Coronary artery (tissue), 2 donors: ENCODE results near the gene NHEJ1.
A peak's percentile ranks its signal among the peaks of the same experiment; 100 is the strongest.

Experiments
- DNase-seq: peaks from one replicate; pipeline ENCODE4 v3.0.0-alpha.2; 2017; ENCODE audit warnings: low spot score
- H3K27ac ChIP-seq, 2 donors: fragments of 200-600 bp; sonication (generic); one replicate each; pipeline ENCODE4 v1.5.1; 2016 to 2019
- H3K4me3 ChIP-seq: fragments of 200-600 bp; sonication (generic); 2 replicates; pipeline ENCODE4 v1.5.1; 2016; ENCODE audit warnings: mild to moderate bottlenecking, moderate library complexity
- CTCF ChIP-seq: fragments of 200-600 bp; sonication (generic); IDR thresholded peaks from one replicate; pipeline ENCODE4 v1.5.1; 2019; ENCODE audit warnings: antibody characterized with exemption

The NHEJ1 gene

GRCh38 chr2:219171231-219171651, 10.6 kb upstream of the NHEJ1 start:
- Histone ChIP-seq H3K4me3 (no peak overlapping the region), H3K27ac (peak overlapping the region; percentile 19 to 64)
- peak; percentile 79 for DNase-seq
- TF ChIP-seq CTCF, result peak; percentile 70

- peak within 1 kb of the TSS in 1 of 2 donors; percentile 64 for H3K27ac ChIP-seq
- TF ChIP-seq CTCF, result no peak
- H3K4me3 ChIP-seq, result no peak within 1 kb of the TSS
- no peak for DNase-seq
Measured at GRCh38 chr2:219169930-219170654, 9.5 kb upstream of the NHEJ1 start, which contains the start of gene SLC23A3. SLC23A3 (minus strand) TSS chr2:219170029; CDS start chr2:219169984, 45 bp downstream.

- TF ChIP-seq CTCF, result no peak
- no peak for DNase-seq
- no peak overlapping the region for H3K27ac ChIP-seq
- H3K4me3 ChIP-seq, result no peak overlapping the region
Measured at GRCh38 chr2:219168932-219169331, 8.3 kb upstream of the NHEJ1 start.

GRCh38 chr2:219168526-219168925, 7.9 kb upstream of the NHEJ1 start:
- Histone ChIP-seq H3K27ac (no peak overlapping the region), H3K4me3 (no peak overlapping the region)
- no peak for DNase-seq
- no peak for TF ChIP-seq CTCF

- no peak overlapping the region for H3K4me3 ChIP-seq
- H3K27ac ChIP-seq, result no peak overlapping the region
- no peak for DNase-seq
- no peak for TF ChIP-seq CTCF
Measured at GRCh38 chr2:219167997-219168396, 7.4 kb upstream of the NHEJ1 start.

GRCh38 chr2:219165058-219165911, 4.7 kb upstream of the NHEJ1 start:
- no peak overlapping the region for H3K4me3 ChIP-seq
- H3K27ac ChIP-seq, result no peak overlapping the region
- no peak for TF ChIP-seq CTCF
- no peak for DNase-seq
